GM12878 (cell line): ENCODE measurements around the gene TMPRSS3. TPM values are rescaled to one million over a fixed set of nuclear protein-coding genes. Genes with fewer than 3 reads are reported as not detected.
A peak's percentile ranks its signal among the peaks of the same experiment; 100 is the strongest.

Experiments
- IKZF2 ChIP-seq, 2 experiments: fragments of 450-650 bp; IDR thresholded peaks; 2 replicates each; pipeline ENCODE4 v1.6.1; 2017; ENCODE audit warnings: mild to moderate bottlenecking in 2 of 2, moderate library complexity in 2 of 2
- MEF2A ChIP-seq: IDR thresholded peaks from 2 replicates; pipeline ENCODE4 v1.6.1; 2011; ENCODE audit warnings: low read depth, mild to moderate bottlenecking, low read length, moderate library complexity; ENCODE audit not compliant: insufficient read depth
- MEF2B ChIP-seq: fragments of 450-650 bp; IDR thresholded peaks from 2 replicates; pipeline ENCODE4 v1.6.1; 2018; ENCODE audit warnings: mild to moderate bottlenecking, moderate library complexity; ENCODE audit not compliant: partially characterized antibody, poor library complexity, severe bottlenecking
- MTA2 ChIP-seq: fragments of 450-650 bp; IDR thresholded peaks from 2 replicates; pipeline ENCODE4 v1.6.1; 2016; ENCODE audit warnings: low read depth, mild to moderate bottlenecking, moderate library complexity
- MXI1 ChIP-seq: fragments of 150-350 bp; IDR thresholded peaks from 2 replicates; pipeline ENCODE4 v1.6.1; 2011; ENCODE audit warnings: low read depth, mild to moderate bottlenecking, inconsistent platforms, low read length, improper control_type of control experiment
- NR2F1 ChIP-seq: fragments of 450-650 bp; conservative IDR thresholded peaks from 2 replicates; pipeline ENCODE4 v1.6.1; 2017; ENCODE audit warnings: mild to moderate bottlenecking
- TCF12 ChIP-seq: IDR thresholded peaks from 2 replicates; pipeline ENCODE4 v1.6.1; 2011; ENCODE audit warnings: low read depth, mild to moderate bottlenecking, low read length
- polyA plus RNA-seq, 11 experiments: library from polyadenylated mRNA; depleted of rRNA in 4 of 11; unstranded in 6 of 11; stranded (reverse) in 5 of 11; fragments of >200 nt; fragmentation: Nextera tagmentation in 4 of 11; fragmentation: Illumina TruSeq in 1 of 11; extraction: Ambion mirVana in 4 of 11; extraction: Trizol in 1 of 11; gene quantifications; 1 replicate in 1 of 11; 2 replicates in 10 of 11; pipeline versions ENCODE4 v1.2.1 to v1.2.3, GENCODE V29; 2011 to 2016; ENCODE audit warnings: inconsistent platforms in 2 of 11, missing spikeins in 2 of 11, low read depth in 1 of 11
- total RNA-seq, 4 experiments: library from RNA; depleted of rRNA in 3 of 4; stranded (reverse); fragments of >200 nt in 3 of 4; fragmentation: Illumina TruSeq in 1 of 4; extraction: Trizol in 1 of 4; gene quantifications; 2 replicates each; pipeline versions ENCODE4 v1.2.1 to v1.2.3, GENCODE V29; 2013 to 2021
- TF ChIP-seq, protein P1 (sequence below): IDR thresholded peaks from 2 replicates; pipeline ENCODE4 v1.6.1; 2011; ENCODE audit warnings: low read depth, mild to moderate bottlenecking, low read length, moderate library complexity, borderline replicate concordance; ENCODE audit errors: extremely low read depth
- TF ChIP-seq, protein P2 (sequence below): IDR thresholded peaks from 2 replicates; pipeline ENCODE4 v1.6.1; 2011; ENCODE audit warnings: mild to moderate bottlenecking, low read depth, low read length, moderate library complexity; ENCODE audit not compliant: insufficient replicate concordance
- TF ChIP-seq, protein P3 (sequence below): IDR thresholded peaks from 2 replicates; pipeline ENCODE4 v1.6.1; 2012; ENCODE audit warnings: low read length, inconsistent platforms
- TF ChIP-seq, protein P4 (sequence below): IDR thresholded peaks from 2 replicates; pipeline ENCODE4 v1.6.1; 2011; ENCODE audit warnings: low read depth, low read length, improper control_type of control experiment, borderline replicate concordance
- TF ChIP-seq, protein P5 (sequence below): fragments of 450-650 bp; IDR thresholded peaks from 2 replicates; pipeline ENCODE4 v1.6.1; 2017; ENCODE audit warnings: mild to moderate bottlenecking, moderate library complexity
- TF ChIP-seq, protein P6 (sequence below): fragments of 450-650 bp; IDR thresholded peaks from 2 replicates; pipeline ENCODE4 v1.6.1; 2017; ENCODE audit warnings: mild to moderate bottlenecking, moderate library complexity
- TF ChIP-seq, protein P7 (sequence below): fragments of 450-650 bp; IDR thresholded peaks from 2 replicates; pipeline ENCODE4 v1.6.1; 2017; ENCODE audit warnings: low read depth, mild to moderate bottlenecking, moderate library complexity

TMPRSS3 gene
- total and polyA plus RNA-seq, 10 of the 15 experiments (the other 5 are each of a cell fraction or from before 2014, with no cell fraction given): 0.51 to 1.5 (median 0.82) TPM; not detected in 1

DNA sequence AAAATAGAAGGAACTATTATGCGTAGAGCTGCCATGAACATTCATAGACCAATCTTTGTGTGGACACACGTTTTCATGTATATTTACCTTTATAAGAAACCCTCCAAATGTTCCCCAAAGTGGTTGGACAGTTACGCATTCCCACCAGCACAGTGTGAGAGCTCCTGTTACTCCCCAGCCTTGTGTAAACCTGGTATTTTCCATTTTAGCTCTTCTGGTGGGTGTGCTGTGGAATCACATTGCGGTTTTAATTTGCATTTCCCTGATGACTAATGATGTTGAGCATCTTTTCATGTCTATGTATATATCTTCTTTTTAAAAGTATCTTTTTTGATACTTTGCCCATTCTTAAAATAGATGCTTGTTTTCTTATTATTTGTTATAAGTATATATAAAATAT, 4.7 kb upstream of the TMPRSS3 start (continued):
- TF ChIP-seq, protein P1, sequence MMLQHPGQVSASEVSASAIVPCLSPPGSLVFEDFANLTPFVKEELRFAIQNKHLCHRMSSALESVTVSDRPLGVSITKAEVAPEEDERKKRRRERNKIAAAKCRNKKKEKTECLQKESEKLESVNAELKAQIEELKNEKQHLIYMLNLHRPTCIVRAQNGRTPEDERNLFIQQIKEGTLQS: no peak
- TF ChIP-seq, protein P2, sequence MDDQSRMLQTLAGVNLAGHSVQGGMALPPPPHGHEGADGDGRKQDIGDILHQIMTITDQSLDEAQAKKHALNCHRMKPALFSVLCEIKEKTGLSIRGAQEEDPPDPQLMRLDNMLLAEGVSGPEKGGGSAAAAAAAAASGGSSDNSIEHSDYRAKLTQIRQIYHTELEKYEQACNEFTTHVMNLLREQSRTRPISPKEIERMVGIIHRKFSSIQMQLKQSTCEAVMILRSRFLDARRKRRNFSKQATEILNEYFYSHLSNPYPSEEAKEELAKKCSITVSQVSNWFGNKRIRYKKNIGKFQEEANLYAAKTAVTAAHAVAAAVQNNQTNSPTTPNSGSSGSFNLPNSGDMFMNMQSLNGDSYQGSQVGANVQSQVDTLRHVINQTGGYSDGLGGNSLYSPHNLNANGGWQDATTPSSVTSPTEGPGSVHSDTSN: no peak
- TF ChIP-seq NR2F1 (no peak), TCF12 (0 out of 2 replicates have a peak, but pooled peaks have one; percentile 7), MXI1 (no peak), MEF2A (peak; percentile 54; the same call in 1 of the 2 replicates), MTA2 (peak; percentile 65; the same call in 1 of the 2 replicates), MEF2B (peak; percentile 42), IKZF2 (IDR thresholded peaks at IDR 0.05) (peak; percentile 61 to 74; a peak in 3 of 4 replicates)
- TF ChIP-seq, protein P3, sequence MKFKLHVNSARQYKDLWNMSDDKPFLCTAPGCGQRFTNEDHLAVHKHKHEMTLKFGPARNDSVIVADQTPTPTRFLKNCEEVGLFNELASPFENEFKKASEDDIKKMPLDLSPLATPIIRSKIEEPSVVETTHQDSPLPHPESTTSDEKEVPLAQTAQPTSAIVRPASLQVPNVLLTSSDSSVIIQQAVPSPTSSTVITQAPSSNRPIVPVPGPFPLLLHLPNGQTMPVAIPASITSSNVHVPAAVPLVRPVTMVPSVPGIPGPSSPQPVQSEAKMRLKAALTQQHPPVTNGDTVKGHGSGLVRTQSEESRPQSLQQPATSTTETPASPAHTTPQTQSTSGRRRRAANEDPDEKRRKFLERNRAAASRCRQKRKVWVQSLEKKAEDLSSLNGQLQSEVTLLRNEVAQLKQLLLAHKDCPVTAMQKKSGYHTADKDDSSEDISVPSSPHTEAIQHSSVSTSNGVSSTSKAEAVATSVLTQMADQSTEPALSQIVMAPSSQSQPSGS: peak; percentile 75; the same call in 1 of the 2 replicates
- TF ChIP-seq, protein P4, sequence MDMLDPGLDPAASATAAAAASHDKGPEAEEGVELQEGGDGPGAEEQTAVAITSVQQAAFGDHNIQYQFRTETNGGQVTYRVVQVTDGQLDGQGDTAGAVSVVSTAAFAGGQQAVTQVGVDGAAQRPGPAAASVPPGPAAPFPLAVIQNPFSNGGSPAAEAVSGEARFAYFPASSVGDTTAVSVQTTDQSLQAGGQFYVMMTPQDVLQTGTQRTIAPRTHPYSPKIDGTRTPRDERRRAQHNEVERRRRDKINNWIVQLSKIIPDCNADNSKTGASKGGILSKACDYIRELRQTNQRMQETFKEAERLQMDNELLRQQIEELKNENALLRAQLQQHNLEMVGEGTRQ: no peak
- TF ChIP-seq, protein P5, sequence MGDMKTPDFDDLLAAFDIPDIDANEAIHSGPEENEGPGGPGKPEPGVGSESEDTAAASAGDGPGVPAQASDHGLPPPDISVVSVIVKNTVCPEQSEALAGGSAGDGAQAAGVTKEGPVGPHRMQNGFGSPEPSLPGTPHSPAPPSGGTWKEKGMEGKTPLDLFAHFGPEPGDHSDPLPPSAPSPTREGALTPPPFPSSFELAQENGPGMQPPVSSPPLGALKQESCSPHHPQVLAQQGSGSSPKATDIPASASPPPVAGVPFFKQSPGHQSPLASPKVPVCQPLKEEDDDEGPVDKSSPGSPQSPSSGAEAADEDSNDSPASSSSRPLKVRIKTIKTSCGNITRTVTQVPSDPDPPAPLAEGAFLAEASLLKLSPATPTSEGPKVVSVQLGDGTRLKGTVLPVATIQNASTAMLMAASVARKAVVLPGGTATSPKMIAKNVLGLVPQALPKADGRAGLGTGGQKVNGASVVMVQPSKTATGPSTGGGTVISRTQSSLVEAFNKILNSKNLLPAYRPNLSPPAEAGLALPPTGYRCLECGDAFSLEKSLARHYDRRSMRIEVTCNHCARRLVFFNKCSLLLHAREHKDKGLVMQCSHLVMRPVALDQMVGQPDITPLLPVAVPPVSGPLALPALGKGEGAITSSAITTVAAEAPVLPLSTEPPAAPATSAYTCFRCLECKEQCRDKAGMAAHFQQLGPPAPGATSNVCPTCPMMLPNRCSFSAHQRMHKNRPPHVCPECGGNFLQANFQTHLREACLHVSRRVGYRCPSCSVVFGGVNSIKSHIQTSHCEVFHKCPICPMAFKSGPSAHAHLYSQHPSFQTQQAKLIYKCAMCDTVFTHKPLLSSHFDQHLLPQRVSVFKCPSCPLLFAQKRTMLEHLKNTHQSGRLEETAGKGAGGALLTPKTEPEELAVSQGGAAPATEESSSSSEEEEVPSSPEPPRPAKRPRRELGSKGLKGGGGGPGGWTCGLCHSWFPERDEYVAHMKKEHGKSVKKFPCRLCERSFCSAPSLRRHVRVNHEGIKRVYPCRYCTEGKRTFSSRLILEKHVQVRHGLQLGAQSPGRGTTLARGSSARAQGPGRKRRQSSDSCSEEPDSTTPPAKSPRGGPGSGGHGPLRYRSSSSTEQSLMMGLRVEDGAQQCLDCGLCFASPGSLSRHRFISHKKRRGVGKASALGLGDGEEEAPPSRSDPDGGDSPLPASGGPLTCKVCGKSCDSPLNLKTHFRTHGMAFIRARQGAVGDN: no peak
- TF ChIP-seq, protein P6, sequence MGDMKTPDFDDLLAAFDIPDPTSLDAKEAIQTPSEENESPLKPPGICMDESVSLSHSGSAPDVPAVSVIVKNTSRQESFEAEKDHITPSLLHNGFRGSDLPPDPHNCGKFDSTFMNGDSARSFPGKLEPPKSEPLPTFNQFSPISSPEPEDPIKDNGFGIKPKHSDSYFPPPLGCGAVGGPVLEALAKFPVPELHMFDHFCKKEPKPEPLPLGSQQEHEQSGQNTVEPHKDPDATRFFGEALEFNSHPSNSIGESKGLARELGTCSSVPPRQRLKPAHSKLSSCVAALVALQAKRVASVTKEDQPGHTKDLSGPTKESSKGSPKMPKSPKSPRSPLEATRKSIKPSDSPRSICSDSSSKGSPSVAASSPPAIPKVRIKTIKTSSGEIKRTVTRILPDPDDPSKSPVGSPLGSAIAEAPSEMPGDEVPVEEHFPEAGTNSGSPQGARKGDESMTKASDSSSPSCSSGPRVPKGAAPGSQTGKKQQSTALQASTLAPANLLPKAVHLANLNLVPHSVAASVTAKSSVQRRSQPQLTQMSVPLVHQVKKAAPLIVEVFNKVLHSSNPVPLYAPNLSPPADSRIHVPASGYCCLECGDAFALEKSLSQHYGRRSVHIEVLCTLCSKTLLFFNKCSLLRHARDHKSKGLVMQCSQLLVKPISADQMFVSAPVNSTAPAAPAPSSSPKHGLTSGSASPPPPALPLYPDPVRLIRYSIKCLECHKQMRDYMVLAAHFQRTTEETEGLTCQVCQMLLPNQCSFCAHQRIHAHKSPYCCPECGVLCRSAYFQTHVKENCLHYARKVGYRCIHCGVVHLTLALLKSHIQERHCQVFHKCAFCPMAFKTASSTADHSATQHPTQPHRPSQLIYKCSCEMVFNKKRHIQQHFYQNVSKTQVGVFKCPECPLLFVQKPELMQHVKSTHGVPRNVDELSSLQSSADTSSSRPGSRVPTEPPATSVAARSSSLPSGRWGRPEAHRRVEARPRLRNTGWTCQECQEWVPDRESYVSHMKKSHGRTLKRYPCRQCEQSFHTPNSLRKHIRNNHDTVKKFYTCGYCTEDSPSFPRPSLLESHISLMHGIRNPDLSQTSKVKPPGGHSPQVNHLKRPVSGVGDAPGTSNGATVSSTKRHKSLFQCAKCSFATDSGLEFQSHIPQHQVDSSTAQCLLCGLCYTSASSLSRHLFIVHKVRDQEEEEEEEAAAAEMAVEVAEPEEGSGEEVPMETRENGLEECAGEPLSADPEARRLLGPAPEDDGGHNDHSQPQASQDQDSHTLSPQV: 0 out of 2 replicates have a peak, but pooled peaks have one; percentile 14
- TF ChIP-seq, protein P7, sequence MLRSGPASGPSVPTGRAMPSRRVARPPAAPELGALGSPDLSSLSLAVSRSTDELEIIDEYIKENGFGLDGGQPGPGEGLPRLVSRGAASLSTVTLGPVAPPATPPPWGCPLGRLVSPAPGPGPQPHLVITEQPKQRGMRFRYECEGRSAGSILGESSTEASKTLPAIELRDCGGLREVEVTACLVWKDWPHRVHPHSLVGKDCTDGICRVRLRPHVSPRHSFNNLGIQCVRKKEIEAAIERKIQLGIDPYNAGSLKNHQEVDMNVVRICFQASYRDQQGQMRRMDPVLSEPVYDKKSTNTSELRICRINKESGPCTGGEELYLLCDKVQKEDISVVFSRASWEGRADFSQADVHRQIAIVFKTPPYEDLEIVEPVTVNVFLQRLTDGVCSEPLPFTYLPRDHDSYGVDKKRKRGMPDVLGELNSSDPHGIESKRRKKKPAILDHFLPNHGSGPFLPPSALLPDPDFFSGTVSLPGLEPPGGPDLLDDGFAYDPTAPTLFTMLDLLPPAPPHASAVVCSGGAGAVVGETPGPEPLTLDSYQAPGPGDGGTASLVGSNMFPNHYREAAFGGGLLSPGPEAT: peak; percentile 53; the same call in 1 of the 2 replicates
- TF ChIP-seq, all 136 proteins: peak for 18
